HCT116 (cell line): Measurements from ENCODE around the gene RNF186. TPM values are rescaled to one million over a fixed set of nuclear protein-coding genes. Genes with fewer than 3 reads are reported as not detected.

Experiments
- ATAC-seq: fragments of 200-7000 bp; cut with Tn5 transposase; 2 replicates; pipeline ENCODE4 v1.9.1; 2020; ENCODE audit warnings: mild to moderate bottlenecking, moderate library complexity
- Bru-seq: library from RNA; stranded (reverse); fragments of 400-500 nt; gene quantifications from one replicate; lab custom pipeline; 2021; lab: Mats Ljungman, UMichigan
- BruChase-seq, 2 experiments: library from RNA; stranded (reverse); fragments of 400-500 nt; gene quantifications; one replicate each; lab custom pipeline; 2021; lab: Mats Ljungman, UMichigan
- BruUV-seq: library from RNA; stranded (reverse); fragments of 400-500 nt; replicated peaks from 2 replicates; lab custom pipeline; 2021; lab: Mats Ljungman, UMichigan
- CTCF ChIA-PET: fragments of 300-600 bp; sonication (Branson Sonifier 250); formaldehyde crosslinking; loops from one replicate; lab custom pipeline; 2021; ENCODE audit warnings: antibody characterized with exemption; lab: Charles Lee
- POLR2A ChIA-PET: fragments of 300-600, 350-600 bp; sonication (Branson Sonifier 250); formaldehyde crosslinking; loops from one replicate; lab custom pipeline; 2021; ENCODE audit warnings: antibody characterized with exemption; lab: Charles Lee
- RAD21 ChIA-PET, 2 experiments: fragments of 300-600 bp; sonication (Branson Sonifier 250); formaldehyde crosslinking; loops; one replicate each; lab custom pipeline; 2023; ENCODE audit warnings: low total read pairs in 2 of 2; ENCODE audit not compliant: uncharacterized antibody in 2 of 2, unreplicated experiment in 2 of 2, low non-redundant PET in 1 of 2; lab: Charles Lee
- DNase-seq: peaks from one replicate; pipeline ENCODE4 v3.0.0-alpha.2; 2010; ENCODE audit warnings: low read depth, low spot score
- H2AFZ ChIP-seq: fragments of 200-600 bp; shearing (Covaris generic), sonication (generic); 2 replicates; pipeline ENCODE4 v1.6.1; 2017; ENCODE audit warnings: low read depth, mixed run types, mixed read lengths, antibody characterized with exemption, low read length; ENCODE audit not compliant: poor library complexity, severe bottlenecking
- H3K27ac ChIP-seq: 2 replicates; pipeline ENCODE4 v1.5.1; 2012; ENCODE audit warnings: low read depth, low read length
- H3K27me3 ChIP-seq: fragments of 200-600 bp; sonication (generic); 2 replicates; pipeline ENCODE4 v1.6.1; 2016; ENCODE audit warnings: mixed run types, low read length, mixed read lengths; ENCODE audit not compliant: insufficient read depth
- H3K36me3 ChIP-seq, 2 experiments: fragments of 200-500 bp in 1 of 2; fragments of 200-600 bp in 1 of 2; sonication (Bioruptor generic) in 1 of 2; sonication (generic) in 1 of 2; 2 replicates each; pipeline versions ENCODE4 v1.5.1 to v1.6.1; 2014 to 2016; ENCODE audit warnings: low read length in 2 of 2, inconsistent platforms in 1 of 2, mixed read lengths in 1 of 2, mixed run types in 1 of 2; ENCODE audit not compliant: insufficient read depth in 2 of 2, control insufficient read depth in 1 of 2
- H3K4me1 ChIP-seq, 2 experiments: fragments of 200-600 bp in 1 of 2; sonication (generic) in 1 of 2; 2 replicates each; pipeline versions ENCODE4 v1.5.1 to v1.6.1; 2012 to 2017; ENCODE audit warnings: low read length in 2 of 2, inconsistent platforms in 1 of 2, mild to moderate bottlenecking in 1 of 2, mixed read lengths in 1 of 2, mixed run types in 1 of 2, moderate library complexity in 1 of 2; ENCODE audit not compliant: insufficient read depth in 2 of 2, control insufficient read depth in 1 of 2
- H3K4me2 ChIP-seq: fragments of 200-600 bp; sonication (generic); 2 replicates; pipeline ENCODE4 v1.6.1; 2017; ENCODE audit warnings: mixed run types, low read length, mixed read lengths
- H3K4me3 ChIP-seq, 2 experiments: fragments of 200-600 bp in 1 of 2; sonication (generic) in 1 of 2; replicated peaks in 1 of 2; 2 replicates each; pipeline ENCODE4 v1.5.1; 2011 to 2016; ENCODE audit warnings: low read length in 2 of 2, control low read depth in 1 of 2, low read depth in 1 of 2, mild to moderate bottlenecking in 1 of 2, mixed read lengths in 1 of 2, mixed run types in 1 of 2
- H3K79me2 ChIP-seq: fragments of 200-600 bp; sonication (generic); 2 replicates; pipeline ENCODE4 v1.6.1; 2017; ENCODE audit warnings: mild to moderate bottlenecking, mixed run types, low read length, moderate library complexity, mixed read lengths; ENCODE audit not compliant: insufficient read depth
- H3K9ac ChIP-seq: fragments of 200-600 bp; sonication (generic); 2 replicates; pipeline ENCODE4 v1.6.1; 2016; ENCODE audit warnings: low read length, mixed read lengths
- H3K9me2 ChIP-seq: fragments of 200-600 bp; sonication (generic), shearing (Covaris generic); 2 replicates; pipeline ENCODE4 v1.6.1; 2017; ENCODE audit warnings: mixed run types, mild to moderate bottlenecking, moderate library complexity; ENCODE audit not compliant: insufficient read depth
- H3K9me3 ChIP-seq, 2 experiments: fragments of 200-500 bp in 1 of 2; fragments of 200-600 bp in 1 of 2; sonication (Bioruptor generic) in 1 of 2; sonication (generic) in 1 of 2; 2 replicates each; pipeline ENCODE4 v1.6.1; 2014 to 2017; ENCODE audit warnings: low read length in 2 of 2, mixed read lengths in 2 of 2, inconsistent platforms in 1 of 2, low read depth in 1 of 2, mild to moderate bottlenecking in 1 of 2, mixed run types in 1 of 2, moderate library complexity in 1 of 2; ENCODE audit not compliant: control insufficient read depth in 1 of 2, insufficient read depth in 1 of 2
- H4K20me1 ChIP-seq: fragments of 200-600 bp; sonication (generic), shearing (Covaris generic); 2 replicates; pipeline ENCODE4 v1.6.1; 2017; ENCODE audit warnings: mixed run types, mild to moderate bottlenecking, moderate library complexity; ENCODE audit not compliant: insufficient read depth
- CBX3 ChIP-seq: IDR thresholded peaks from 2 replicates; pipeline ENCODE4 v1.6.1; 2012; ENCODE audit warnings: low read depth
- CTCF ChIP-seq, 3 experiments: fragments of 200-600 bp in 1 of 3; sonication (generic) in 1 of 3; IDR thresholded peaks in 2 of 3; conservative IDR thresholded peaks in 1 of 3; 2 replicates each; pipeline ENCODE4 v1.5.1; 2012 to 2017; ENCODE audit warnings: low read depth in 2 of 3, low read length in 2 of 3, antibody characterized with exemption in 1 of 3, borderline replicate concordance in 1 of 3, control low read depth in 1 of 3, mild to moderate bottlenecking in 1 of 3, mixed read lengths in 1 of 3, mixed run types in 1 of 3, moderate library complexity in 1 of 3; ENCODE audit not compliant: insufficient read depth in 1 of 3
- EGR1 ChIP-seq: IDR thresholded peaks from 2 replicates; pipeline ENCODE4 v1.6.1; 2012; ENCODE audit warnings: low read depth
- ELF1 ChIP-seq: IDR thresholded peaks from 2 replicates; pipeline ENCODE4 v1.6.1; 2012; ENCODE audit warnings: low read depth, borderline replicate concordance
- EZH2 ChIP-seq: fragments of 200-600 bp; sonication (generic); IDR thresholded peaks from 2 replicates; pipeline ENCODE4 v1.6.1; 2017; ENCODE audit warnings: antibody characterized with exemption, mixed run types
- EZH2phosphoT487 ChIP-seq: fragments of 200-600 bp; IDR thresholded peaks from 2 replicates; pipeline ENCODE4 v1.6.1; 2018; ENCODE audit warnings: antibody characterized with exemption, borderline replicate concordance
- FOSL1 ChIP-seq: IDR thresholded peaks from 2 replicates; pipeline ENCODE4 v1.6.1; 2012; ENCODE audit warnings: low read depth
- MAX ChIP-seq: IDR thresholded peaks from 2 replicates; pipeline ENCODE4 v1.6.1; 2012
- POLR2AphosphoS5 ChIP-seq: IDR thresholded peaks from 2 replicates; pipeline ENCODE4 v1.6.1; 2011; ENCODE audit warnings: mild to moderate bottlenecking, low read depth, low read length, moderate library complexity
- RAD21 ChIP-seq: IDR thresholded peaks from 2 replicates; pipeline ENCODE4 v1.6.1; 2012; ENCODE audit warnings: low read depth, mild to moderate bottlenecking
- REST ChIP-seq: IDR thresholded peaks from 2 replicates; pipeline ENCODE4 v1.6.1; 2012; ENCODE audit warnings: low read depth
- SIN3A ChIP-seq: IDR thresholded peaks from 2 replicates; pipeline ENCODE4 v1.6.1; 2012; ENCODE audit warnings: low read depth
- SP1 ChIP-seq: IDR thresholded peaks from 2 replicates; pipeline ENCODE4 v1.6.1; 2012; ENCODE audit warnings: low read depth
- YY1 ChIP-seq: IDR thresholded peaks from 2 replicates; pipeline ENCODE4 v1.6.1; 2011; ENCODE audit warnings: low read length, low read depth, moderate library complexity, mild to moderate bottlenecking; ENCODE audit not compliant: insufficient replicate concordance; ENCODE audit errors: extremely low read depth
- ZBTB33 ChIP-seq: IDR thresholded peaks from 2 replicates; pipeline ENCODE4 v1.6.1; 2011; ENCODE audit warnings: mild to moderate bottlenecking, low read length, moderate library complexity; ENCODE audit not compliant: insufficient replicate concordance; ENCODE audit errors: extremely low read depth
- ZFX ChIP-seq: fragments of 450-650 bp; IDR thresholded peaks from 2 replicates; pipeline ENCODE4 v1.6.1; 2017
- intact Hi-C: fragments of 100-400 bp; cut with micrococcal nuclease; formaldehyde crosslinking; loops from 2 replicates; pipeline ENCODE4 v1.10.0; 2022
- long read RNA-seq: library from polyadenylated mRNA; unstranded; transcript quantifications from one replicate; pipeline ENCODE4 v2.0.0, GENCODE V29; 2021; ENCODE audit not compliant: unreplicated experiment
- polyA plus RNA-seq: library from polyadenylated mRNA; unstranded; fragments of >200 nt; gene quantifications from 2 replicates; pipeline ENCODE4 v1.2.1, GENCODE V29; 2012; ENCODE audit warnings: missing spikeins
- total RNA-seq: library from RNA; stranded (reverse); gene quantifications from one replicate; pipeline ENCODE4 v1.2.1, GENCODE V29; 2021; ENCODE audit not compliant: unreplicated experiment

Gene RNF186
- total RNA-seq (not detected), Bru-seq, nascent RNA (not detected), BruChase-seq, experiment 1, labeled RNA remaining after a 6-hour chase (not detected), BruChase-seq, experiment 2, labeled RNA remaining after a 2-hour chase (not detected)
- polyA plus RNA-seq, result not detected in 2 replicates
- long read RNA-seq, result 0 reads

- CTCF ChIA-PET, result no interaction called here
- Histone ChIP-seq H3K4me3 (no peak within 1 kb of the TSS), H3K4me2 (no peak within 1 kb of the TSS), H3K27me3 (no peaks in the 10 kb centered on the region), H3K9me2 (no peaks in the 10 kb centered on the region), H3K4me1 (no peaks in the 10 kb centered on the region; a peak in 1 of 4 replicates), H3K9me3 (no peaks in the 10 kb centered on the region), H4K20me1 (no peaks in the 10 kb centered on the region), H3K79me2 (no peaks in the 10 kb centered on the region), H2AFZ (no peak within 1 kb of the TSS), H3K27ac (no peak within 1 kb of the TSS), H3K36me3 (no peaks in the 10 kb centered on the region), H3K9ac (no peak within 1 kb of the TSS)
- RAD21 ChIA-PET, result no interaction called here
- ATAC-seq (no peak), DNase-seq (no peak)
- TF ChIP-seq EZH2 (no peak), YY1 (no peak), MAX (no peak), RAD21 (no peak), FOSL1 (no peak), SIN3A (no peak), SP1 (no peak), CTCF (IDR thresholded peaks at IDR 0.05 in 2 of 3, conservative IDR thresholded peaks at IDR 0.05 in 1 of 3; ENCODE audit: borderline replicate concordance in 1 of 3, insufficient read depth in 1 of 3, low read depth in 2 of 3, low read length in 2 of 3) (no peak), ZBTB33 (no peak), REST (no peak), EZH2phosphoT487 (no peak), ZFX (no peak), CBX3 (no peak), POLR2AphosphoS5 (no peak), ELF1 (no peak), EGR1 (no peak)
- POLR2A ChIA-PET, result no interaction called here
- BruUV-seq, result no TSS peak
- intact Hi-C loops, result loop anchor here (5.0 kb wide), 1 partner anchor 153 kb away; the partner anchor contains the start of gene HTR6
Observed at GRCh38 chr1:19814681-19815503, at the start of gene RNF186. Gene RNF186, minus strand, starts transcription at chr1:19815283. Its CDS starts 182 bp downstream, at chr1:19815101.
